H9 (cell line): ENCODE results near the gene RAB15. TPM values are rescaled to one million over a fixed set of nuclear protein-coding genes. Genes with fewer than 3 reads are reported as not detected.

Source experiments
- DNase-seq: peaks from one replicate; pipeline ENCODE4 v3.0.0-alpha.2; 2017
- H2AFZ ChIP-seq: one replicate; pipeline ENCODE4 v1.6.1; 2013; ENCODE audit warnings: mild to moderate bottlenecking, low read length, control low read depth, moderate library complexity
- H2AK5ac ChIP-seq: 2 replicates; pipeline ENCODE4 v1.6.1; 2013; ENCODE audit warnings: low read length, control low read depth, mixed read lengths; ENCODE audit not compliant: insufficient read length
- H2BK120ac ChIP-seq: one replicate; pipeline ENCODE4 v1.6.1; 2013; ENCODE audit warnings: low read depth, mild to moderate bottlenecking, low read length, control low read depth, inconsistent platforms; ENCODE audit not compliant: poor library complexity, severe bottlenecking
- H2BK12ac ChIP-seq: 2 replicates; pipeline ENCODE4 v1.6.1; 2013; ENCODE audit warnings: low read length, control low read depth, mixed read lengths, low read depth; ENCODE audit not compliant: insufficient read length
- H2BK15ac ChIP-seq: 2 replicates; pipeline ENCODE4 v1.6.1; 2013; ENCODE audit warnings: low read depth, low read length, control low read depth
- H2BK20ac ChIP-seq: one replicate; pipeline ENCODE4 v1.6.1; 2013; ENCODE audit warnings: low read depth, mild to moderate bottlenecking, low read length, control low read depth, inconsistent platforms; ENCODE audit not compliant: poor library complexity, severe bottlenecking
- H2BK5ac ChIP-seq: 2 replicates; pipeline ENCODE4 v1.6.1; 2013; ENCODE audit warnings: low read length, control low read depth, mixed read lengths; ENCODE audit not compliant: insufficient read length
- H3K14ac ChIP-seq: 2 replicates; pipeline ENCODE4 v1.6.1; 2013; ENCODE audit warnings: low read length, control low read depth; ENCODE audit not compliant: insufficient read depth
- H3K18ac ChIP-seq: 2 replicates; pipeline ENCODE4 v1.6.1; 2013; ENCODE audit warnings: low read depth, mild to moderate bottlenecking, mixed read lengths, low read length, control low read depth; ENCODE audit not compliant: insufficient read length
- H3K23ac ChIP-seq: 2 replicates; pipeline ENCODE4 v1.6.1; 2013; ENCODE audit warnings: low read length, control low read depth, mixed read lengths, low read depth; ENCODE audit not compliant: insufficient read length
- H3K23me2 ChIP-seq: 2 replicates; pipeline ENCODE4 v1.6.1; 2013; ENCODE audit warnings: low read depth, mild to moderate bottlenecking, mixed read lengths, low read length, control low read depth; ENCODE audit not compliant: insufficient read length, poor library complexity, severe bottlenecking
- H3K27ac ChIP-seq: 2 replicates; pipeline ENCODE4 v1.5.1; 2013; ENCODE audit warnings: low read length, control low read depth, mixed read lengths, low read depth; ENCODE audit not compliant: insufficient read length
- H3K27me3 ChIP-seq: 2 replicates; pipeline ENCODE4 v1.6.1; 2013; ENCODE audit warnings: low read length, control low read depth, inconsistent platforms; ENCODE audit not compliant: insufficient read depth
- H3K4ac ChIP-seq: 2 replicates; pipeline ENCODE4 v1.6.1; 2013; ENCODE audit warnings: low read depth, mild to moderate bottlenecking, control low read depth, inconsistent platforms, low read length, moderate library complexity
- H3K4me1 ChIP-seq: 2 replicates; pipeline ENCODE4 v1.6.1; 2013; ENCODE audit warnings: low read length, control low read depth, inconsistent platforms; ENCODE audit not compliant: insufficient read depth
- H3K4me2 ChIP-seq: 2 replicates; pipeline ENCODE4 v1.6.1; 2013; ENCODE audit warnings: low read length, control low read depth, mixed read lengths; ENCODE audit not compliant: insufficient read length, insufficient read depth
- H3K56ac ChIP-seq: 2 replicates; pipeline ENCODE4 v1.6.1; 2013; ENCODE audit warnings: low read depth, mild to moderate bottlenecking, mixed read lengths, low read length, control low read depth; ENCODE audit not compliant: insufficient read length
- H3K79me1 ChIP-seq: 2 replicates; pipeline ENCODE4 v1.6.1; 2013; ENCODE audit warnings: low read depth, mild to moderate bottlenecking, moderate library complexity, low read length, control low read depth, inconsistent platforms; ENCODE audit not compliant: insufficient read depth, poor library complexity, severe bottlenecking
- H3K79me2 ChIP-seq: 2 replicates; pipeline ENCODE4 v1.6.1; 2013; ENCODE audit warnings: low read length, control low read depth, inconsistent platforms; ENCODE audit not compliant: insufficient read depth
- H3K9ac ChIP-seq: 2 replicates; pipeline ENCODE4 v1.6.1; 2013; ENCODE audit warnings: low read length, control low read depth, mixed read lengths; ENCODE audit not compliant: insufficient read length; ENCODE audit errors: extremely low read depth
- H3K9me3 ChIP-seq: one replicate; pipeline ENCODE4 v1.6.1; 2013; ENCODE audit warnings: low read depth, low read length, inconsistent platforms; ENCODE audit not compliant: control insufficient read depth
- H3T11ph ChIP-seq: one replicate; pipeline ENCODE4 v1.6.1; 2013; ENCODE audit warnings: mild to moderate bottlenecking, low read length, control low read depth, inconsistent platforms
- H4K20me1 ChIP-seq: one replicate; pipeline ENCODE4 v1.6.1; 2013; ENCODE audit not compliant: control insufficient read depth, insufficient read length, insufficient read depth
- H4K5ac ChIP-seq: 2 replicates; pipeline ENCODE4 v1.6.1; 2013; ENCODE audit warnings: low read depth, mild to moderate bottlenecking, mixed read lengths, low read length, control low read depth; ENCODE audit not compliant: insufficient read length
- H4K8ac ChIP-seq: replicated peaks from 2 replicates; pipeline ENCODE4 v1.6.1; 2013; ENCODE audit warnings: low read length, control low read depth, mixed read lengths, low read depth; ENCODE audit not compliant: insufficient read length
- H4K91ac ChIP-seq: 2 replicates; pipeline ENCODE4 v1.6.1; 2013; ENCODE audit warnings: low read depth, mild to moderate bottlenecking, moderate library complexity, mixed read lengths, low read length, control low read depth; ENCODE audit not compliant: insufficient read length
- H3K27ac Mint-ChIP-seq, 3 experiments: 2 replicates in 2 of 3; 3 replicates in 1 of 3; pipeline ENCODE4 v1.8.0; 2020 to 2021; ENCODE audit warnings: mixed read lengths in 3 of 3, mild to moderate bottlenecking in 1 of 3, moderate library complexity in 1 of 3
- H3K27me3 Mint-ChIP-seq: 2 replicates; pipeline ENCODE4 v1.8.0; 2021; ENCODE audit warnings: low read depth, mild to moderate bottlenecking, moderate library complexity, mixed read lengths
- H3K36me3 Mint-ChIP-seq, 3 experiments: 2 replicates in 2 of 3; 3 replicates in 1 of 3; pipeline ENCODE4 v1.8.0; 2020 to 2021; ENCODE audit warnings: low read depth in 3 of 3, mixed read lengths in 3 of 3; ENCODE audit not compliant: insufficient read depth in 1 of 3
- H3K4me1 Mint-ChIP-seq, 2 experiments: 2 replicates each; pipeline ENCODE4 v1.8.0; 2020; ENCODE audit warnings: mixed read lengths in 2 of 2
- H3K4me3 Mint-ChIP-seq, 2 experiments: 2 replicates in 1 of 2; 3 replicates in 1 of 2; pipeline ENCODE4 v1.8.0; 2020 to 2021; ENCODE audit warnings: mild to moderate bottlenecking in 2 of 2, mixed read lengths in 2 of 2, moderate library complexity in 1 of 2
- H3K9me3 Mint-ChIP-seq, 2 experiments: 2 replicates in 1 of 2; 3 replicates in 1 of 2; pipeline ENCODE4 v1.8.0; 2020; ENCODE audit warnings: mild to moderate bottlenecking in 2 of 2, mixed read lengths in 2 of 2, moderate library complexity in 1 of 2
- WGBS: extraction: QIAGEN DNeasy Blood & Tissue Kit; methylation state at CpG from one replicate; pipeline ENCODE4 v1.1.7; 2013; ENCODE audit warnings: missing lambda C conversion rate, low lambda C conversion rate, mixed read lengths; ENCODE audit not compliant: insufficient read length; ENCODE audit errors: extremely low coverage; 5-methylcytosine and 5-hydroxymethylcytosine counted together
- total RNA-seq: library from RNA; stranded (reverse); gene quantifications from 2 replicates; pipeline ENCODE4 v1.2.1, GENCODE V29; 2021
- TF ChIP-seq, protein P1 (sequence below): fragments of 200-600 bp; sonication (generic); conservative IDR thresholded peaks from 3 replicates; pipeline ENCODE4 v1.8.0; 2021; ENCODE audit warnings: antibody characterized with exemption, mild to moderate bottlenecking

The RAB15 gene
- total RNA-seq, 1 experiment from 2014 or later = 54.3 TPM

DNA sequence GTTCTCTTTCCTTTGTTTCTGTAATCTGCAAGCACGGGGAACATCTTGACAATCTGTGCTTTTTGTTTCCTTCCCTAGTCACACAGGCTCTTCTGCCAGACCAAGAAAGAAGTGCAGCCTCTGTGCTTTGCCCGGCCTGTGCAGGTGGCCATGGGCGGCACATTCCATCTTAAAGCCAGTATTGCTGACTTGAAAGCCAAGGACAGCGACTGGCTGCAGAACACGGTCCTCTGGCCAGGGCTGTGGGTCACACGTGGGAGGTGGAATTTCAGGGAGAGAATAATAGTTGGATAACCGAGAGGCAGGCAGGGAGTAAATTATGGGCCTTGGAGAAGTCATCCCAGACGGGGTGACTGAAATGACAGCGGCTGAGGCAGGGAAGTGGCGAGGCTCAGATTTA is 39.4 kb upstream of the RAB15 start:
- Histone ChIP-seq H3K9me3 (no peaks in the 10 kb centered on the region), H3T11ph (no peak overlapping the region), H3K23me2 (no peaks in the 10 kb centered on the region), H4K5ac (no peak overlapping the region), H4K20me1 (no peaks in the 10 kb centered on the region), H2BK15ac (no peak overlapping the region), H2BK5ac (no peak overlapping the region), H3K4me1 (no peaks in the 10 kb centered on the region), H3K27me3 (no peaks in the 10 kb centered on the region), H2BK12ac (no peak overlapping the region), H4K8ac (no peak overlapping the region), H2BK120ac (no peak overlapping the region), H3K18ac (no peak overlapping the region), H2BK20ac (no peak overlapping the region), H2AFZ (no peak overlapping the region), H3K56ac (no peak overlapping the region), H3K23ac (no peak overlapping the region), H3K14ac (no peak overlapping the region), H3K79me1 (no peaks in the 10 kb centered on the region), H2AK5ac (no peak overlapping the region), H3K9ac (no peak overlapping the region), H3K4ac (no peak overlapping the region), H3K27ac (no peak overlapping the region), H3K79me2 (no peaks in the 10 kb centered on the region), H3K4me2 (no peak overlapping the region), H4K91ac (no peak overlapping the region)
- H3K27me3 Mint-ChIP-seq = no peaks in the 10 kb centered on the region
- H3K9me3 Mint-ChIP-seq = no peaks in the 10 kb centered on the region
- WGBS = no CpG with 5 or more reads among the region's 10 CpGs
- TF ChIP-seq, protein P1, sequence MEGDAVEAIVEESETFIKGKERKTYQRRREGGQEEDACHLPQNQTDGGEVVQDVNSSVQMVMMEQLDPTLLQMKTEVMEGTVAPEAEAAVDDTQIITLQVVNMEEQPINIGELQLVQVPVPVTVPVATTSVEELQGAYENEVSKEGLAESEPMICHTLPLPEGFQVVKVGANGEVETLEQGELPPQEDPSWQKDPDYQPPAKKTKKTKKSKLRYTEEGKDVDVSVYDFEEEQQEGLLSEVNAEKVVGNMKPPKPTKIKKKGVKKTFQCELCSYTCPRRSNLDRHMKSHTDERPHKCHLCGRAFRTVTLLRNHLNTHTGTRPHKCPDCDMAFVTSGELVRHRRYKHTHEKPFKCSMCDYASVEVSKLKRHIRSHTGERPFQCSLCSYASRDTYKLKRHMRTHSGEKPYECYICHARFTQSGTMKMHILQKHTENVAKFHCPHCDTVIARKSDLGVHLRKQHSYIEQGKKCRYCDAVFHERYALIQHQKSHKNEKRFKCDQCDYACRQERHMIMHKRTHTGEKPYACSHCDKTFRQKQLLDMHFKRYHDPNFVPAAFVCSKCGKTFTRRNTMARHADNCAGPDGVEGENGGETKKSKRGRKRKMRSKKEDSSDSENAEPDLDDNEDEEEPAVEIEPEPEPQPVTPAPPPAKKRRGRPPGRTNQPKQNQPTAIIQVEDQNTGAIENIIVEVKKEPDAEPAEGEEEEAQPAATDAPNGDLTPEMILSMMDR = no peak
- H3K4me1 Mint-ChIP-seq = peaks cover 0 to 5% of the 10 kb centered on the region in 2 experiments; a peak in 2 of 4 replicates
- DNase-seq = no peak
- H3K36me3 Mint-ChIP-seq = peaks cover 0 to 35% (median 3%) of the 10 kb centered on the region in 3 experiments; a peak in 5 of 7 replicates
- no peak overlapping the region for H3K4me3 Mint-ChIP-seq
- H3K27ac Mint-ChIP-seq = no peak overlapping the region; a peak in 1 of 7 replicates
